Progenitor cell of endocrine pancreas (in vitro differentiated cells): ENCODE results near the gene DPH1. TPM values are rescaled to one million over a fixed set of nuclear protein-coding genes. Genes with fewer than 3 reads are reported as not detected.

Experiments used
- DNase-seq: peaks from one replicate; pipeline ENCODE4 v3.0.0; 2021; ENCODE audit warnings: low spot score; ENCODE audit not compliant: unreplicated experiment
- H3K27ac Mint-ChIP-seq: 2 replicates; pipeline ENCODE4 v1.8.0; 2021; ENCODE audit warnings: mild to moderate bottlenecking, moderate library complexity, mixed read lengths
- H3K27me3 Mint-ChIP-seq: 2 replicates; pipeline ENCODE4 v1.8.0; 2021; ENCODE audit warnings: mixed read lengths
- H3K36me3 Mint-ChIP-seq: 2 replicates; pipeline ENCODE4 v1.8.0; 2022; ENCODE audit warnings: mixed read lengths; ENCODE audit not compliant: insufficient read depth
- H3K4me1 Mint-ChIP-seq: 2 replicates; pipeline ENCODE4 v1.8.0; 2021; ENCODE audit warnings: low read depth, mixed read lengths
- H3K4me3 Mint-ChIP-seq: 2 replicates; pipeline ENCODE4 v1.8.0; 2021; ENCODE audit warnings: low read depth, mild to moderate bottlenecking, moderate library complexity, mixed read lengths
- H3K9me3 Mint-ChIP-seq: 2 replicates; pipeline ENCODE4 v1.8.0; 2021; ENCODE audit warnings: low read depth, mixed read lengths
- CTCF ChIP-seq: fragments of 200-600 bp; sonication (generic); IDR thresholded peaks from one replicate; pipeline ENCODE4 v1.5.0; 2021; ENCODE audit warnings: antibody characterized with exemption, mild to moderate bottlenecking; ENCODE audit not compliant: unreplicated experiment
- total RNA-seq: library from RNA; stranded (reverse); gene quantifications from 2 replicates; pipeline ENCODE4 v1.2.1, GENCODE V29; 2021

DPH1 gene
- total RNA-seq, 1 donor from 2014 or later = 39.1 TPM

DNA sequence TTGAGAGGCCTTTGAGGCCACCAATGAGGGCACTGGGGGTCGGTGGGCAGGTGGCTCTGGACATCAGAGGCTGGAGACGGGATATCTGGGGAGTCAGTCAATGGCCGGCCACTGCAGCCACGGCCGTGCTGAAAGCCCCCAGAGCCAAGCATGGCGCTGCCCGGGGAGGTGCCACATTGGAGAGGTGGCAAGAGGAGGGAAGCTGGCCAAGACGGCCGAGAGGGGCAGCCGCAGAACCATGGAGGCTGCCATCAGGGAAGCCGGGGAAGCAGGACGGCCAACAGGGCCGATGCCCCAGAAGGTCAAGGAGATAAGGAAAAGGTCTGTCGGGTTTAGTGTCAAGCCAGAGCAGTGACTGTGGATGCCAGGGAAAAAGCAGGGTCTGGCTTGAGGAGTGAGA, 14.6 kb upstream of the DPH1 start:
- TF ChIP-seq CTCF = no peak
- Mint-ChIP-seq H3K36me3 (peaks cover 10% of the 10 kb centered on the region), H3K9me3 (no peaks in the 10 kb centered on the region), H3K4me1 (peaks cover 17% of the 10 kb centered on the region), H3K27ac (no peak overlapping the region), H3K27me3 (peaks cover 18% of the 10 kb centered on the region), H3K4me3 (no peak overlapping the region)
- DNase-seq = no peak

GRCh38 chr17:2016494-2016893, 13.5 kb upstream of the DPH1 start:
- Mint-ChIP-seq H3K9me3 (no peaks in the 10 kb centered on the region), H3K4me3 (no peak overlapping the region), H3K27me3 (peaks cover 22% of the 10 kb centered on the region), H3K4me1 (peaks cover 15% of the 10 kb centered on the region), H3K36me3 (peaks cover 10% of the 10 kb centered on the region), H3K27ac (no peak overlapping the region)
- no peak for DNase-seq
- TF ChIP-seq CTCF = no peak

GRCh38 chr17:2017274-2017941, 12.5 kb upstream of the DPH1 start:
- TF ChIP-seq CTCF = no peak
- H3K4me1 Mint-ChIP-seq = peaks cover 15% of the 10 kb centered on the region
- no peak overlapping the region for H3K27ac Mint-ChIP-seq
- DNase-seq = no peak
- no peak overlapping the region for H3K4me3 Mint-ChIP-seq
- H3K36me3 Mint-ChIP-seq = peaks cover 9% of the 10 kb centered on the region
- H3K27me3 Mint-ChIP-seq = peaks cover 22% of the 10 kb centered on the region
- H3K9me3 Mint-ChIP-seq = no peaks in the 10 kb centered on the region

GRCh38 chr17:2018716-2019510, 11.0 kb upstream of the DPH1 start:
- H3K4me3 Mint-ChIP-seq = no peak overlapping the region
- H3K4me1 Mint-ChIP-seq = peaks cover 15% of the 10 kb centered on the region
- no peak for TF ChIP-seq CTCF
- no peak overlapping the region for H3K27ac Mint-ChIP-seq
- no peak for DNase-seq
- peaks cover 22% of the 10 kb centered on the region for H3K27me3 Mint-ChIP-seq
- peaks cover 2% of the 10 kb centered on the region for H3K36me3 Mint-ChIP-seq
- H3K9me3 Mint-ChIP-seq = no peaks in the 10 kb centered on the region

- H3K27me3 Mint-ChIP-seq = peaks cover 22% of the 10 kb centered on the region
Measured at GRCh38 chr17:2019723-2020122, 10.2 kb upstream of the DPH1 start.

More at GRCh38 chr17:2019723-2020122, 10.2 kb upstream of the DPH1 start:
- DNase-seq = no peak
- H3K4me1 Mint-ChIP-seq = peaks cover 15% of the 10 kb centered on the region
- no peak overlapping the region for H3K27ac Mint-ChIP-seq
- H3K4me3 Mint-ChIP-seq = no peak overlapping the region
- H3K36me3 Mint-ChIP-seq = no peaks in the 10 kb centered on the region
- no peak for TF ChIP-seq CTCF
- H3K9me3 Mint-ChIP-seq = no peaks in the 10 kb centered on the region
